PC-9 (cell line): ENCODE data around the gene MAML3. TPM values are rescaled to one million over a fixed set of nuclear protein-coding genes. Genes with fewer than 3 reads are reported as not detected.

ENCODE experiments used
- BruUV-seq: library from RNA; stranded (reverse); fragments of 400-500 nt; replicated peaks from 2 replicates; lab custom pipeline; 2021; lab: Mats Ljungman, UMichigan
- CTCF ChIA-PET: fragments of 300-600 bp; sonication (Branson Sonifier 250); formaldehyde crosslinking; loops from one replicate; lab custom pipeline; 2022; ENCODE audit warnings: antibody characterized with exemption; lab: Charles Lee
- POLR2A ChIA-PET: fragments of 300-600 bp; sonication (Branson Sonifier 250); formaldehyde crosslinking; loops from one replicate; lab custom pipeline; 2022; ENCODE audit warnings: antibody characterized with exemption; ENCODE audit not compliant: unreplicated experiment; lab: Charles Lee
- DNase-seq, 2 experiments: peaks; one replicate each; pipeline versions ENCODE4 v3.0.0 to v3.0.0-alpha.2; 2015 to 2022; ENCODE audit warnings: mixed read lengths in 1 of 2
- H2AFZ ChIP-seq: fragments of 200-600 bp; sonication (generic); 2 replicates; pipeline ENCODE4 v1.8.1; 2017; ENCODE audit warnings: antibody characterized with exemption
- H3F3A ChIP-seq: fragments of 200-600 bp; sonication (generic); 2 replicates; pipeline ENCODE4 v1.8.1; 2017; ENCODE audit warnings: antibody characterized with exemption, mild to moderate bottlenecking, low read depth; ENCODE audit not compliant: insufficient read depth
- H3K27ac ChIP-seq: fragments of 200-600 bp; sonication (generic); 2 replicates; pipeline ENCODE4 v1.6.1; 2016; ENCODE audit warnings: mixed run types
- H3K27me3 ChIP-seq: fragments of 200-600 bp; sonication (generic); 2 replicates; pipeline ENCODE4 v1.6.1; 2016; ENCODE audit warnings: low read depth, mixed run types; ENCODE audit not compliant: insufficient read depth
- H3K36me3 ChIP-seq: fragments of 200-600 bp; sonication (generic); 2 replicates; pipeline ENCODE4 v1.6.1; 2016; ENCODE audit warnings: low read depth, mixed run types
- H3K4me1 ChIP-seq: fragments of 200-600 bp; sonication (generic); replicated peaks from 2 replicates; pipeline ENCODE4 v1.6.1; 2016; ENCODE audit warnings: mixed run types; ENCODE audit not compliant: insufficient read depth
- H3K4me2 ChIP-seq: fragments of 200-600 bp; sonication (generic); 2 replicates; pipeline ENCODE4 v1.6.1; 2017; ENCODE audit warnings: mixed run types
- H3K4me3 ChIP-seq: fragments of 200-600 bp; sonication (generic); 2 replicates; pipeline ENCODE4 v1.6.1; 2016; ENCODE audit warnings: mixed run types
- H3K79me2 ChIP-seq: fragments of 200-600 bp; sonication (generic); 2 replicates; pipeline ENCODE4 v1.6.1; 2017; ENCODE audit warnings: low read depth, mixed run types
- H3K9me2 ChIP-seq: fragments of 200-600 bp; sonication (generic); 2 replicates; pipeline ENCODE4 v1.8.1; 2017; ENCODE audit warnings: mild to moderate bottlenecking; ENCODE audit not compliant: insufficient read depth
- H3K9me3 ChIP-seq: fragments of 200-600 bp; sonication (generic); 2 replicates; pipeline ENCODE4 v1.8.1; 2016; ENCODE audit warnings: low read depth; ENCODE audit not compliant: insufficient read depth
- H4K20me1 ChIP-seq: fragments of 200-600 bp; sonication (generic); 2 replicates; pipeline ENCODE4 v1.8.1; 2017; ENCODE audit not compliant: insufficient read depth
- CTCF ChIP-seq: fragments of 200-600 bp; sonication (generic); conservative IDR thresholded peaks from 2 replicates; pipeline ENCODE4 v1.6.1; 2017; ENCODE audit warnings: mixed run types, antibody characterized with exemption, mild to moderate bottlenecking, moderate library complexity
- EZH2 ChIP-seq: fragments of 200-600 bp; sonication (generic); IDR thresholded peaks from 2 replicates; pipeline ENCODE4 v1.8.0; 2017; ENCODE audit warnings: antibody characterized with exemption, low read depth
- intact Hi-C: fragments of 100-400 bp; cut with micrococcal nuclease; formaldehyde crosslinking; loops from one replicate; pipeline ENCODE4 v1.10.0; 2022; ENCODE audit not compliant: unreplicated experiment
- total RNA-seq: library from RNA; stranded (reverse); gene quantifications from 2 replicates; pipeline ENCODE4 v1.2.3, GENCODE V29; 2021

The MAML3 gene
- total RNA-seq, 1 experiment from 2014 or later: 15.2 TPM

GRCh38 chr4:139852612-139853269, 301.2 kb downstream of the MAML3 start:
- H4K20me1 ChIP-seq: no peaks in the 10 kb centered on the region; the same call in 1 of the 2 replicates
- H3K4me2 ChIP-seq: no peak overlapping the region
- no peak overlapping the region for H3K4me3 ChIP-seq
- no peak overlapping the region for H2AFZ ChIP-seq
- no peaks in the 10 kb centered on the region for H3F3A ChIP-seq
- H3K27ac ChIP-seq: no peak overlapping the region
- POLR2A ChIA-PET: no interaction called here
- no peak for DNase-seq
- no peaks in the 10 kb centered on the region for H3K79me2 ChIP-seq
- no peaks in the 10 kb centered on the region for H3K36me3 ChIP-seq
- no TSS peak for BruUV-seq
- no peak for TF ChIP-seq CTCF
- TF ChIP-seq EZH2: no peak
- no peaks in the 10 kb centered on the region for H3K9me3 ChIP-seq
- intact Hi-C loops: no loop called here
- no peaks in the 10 kb centered on the region for H3K27me3 ChIP-seq
- CTCF ChIA-PET: no interaction called here
- peaks cover 6% of the 10 kb centered on the region; the same call in 1 of the 2 replicates for H3K4me1 ChIP-seq
- H3K9me2 ChIP-seq: no peaks in the 10 kb centered on the region

- no peak overlapping the region for H3K4me2 ChIP-seq
- H3K36me3 ChIP-seq: no peaks in the 10 kb centered on the region
- peaks cover under 1% of the 10 kb centered on the region; the same call in 1 of the 2 replicates for H3K4me1 ChIP-seq
- H3K9me2 ChIP-seq: no peaks in the 10 kb centered on the region
- H3K27me3 ChIP-seq: no peaks in the 10 kb centered on the region
- no peaks in the 10 kb centered on the region for H3K9me3 ChIP-seq
- intact Hi-C loops: no loop called here
- H4K20me1 ChIP-seq: no peaks in the 10 kb centered on the region; the same call in 1 of the 2 replicates
- DNase-seq: no peak
- H3F3A ChIP-seq: no peaks in the 10 kb centered on the region
- TF ChIP-seq EZH2: no peak
- TF ChIP-seq CTCF: no peak
- no peaks in the 10 kb centered on the region for H3K79me2 ChIP-seq
- ChIA-PET CTCF (no interaction called here), POLR2A (no interaction called here)
- H2AFZ ChIP-seq: no peak overlapping the region
- no peak overlapping the region for H3K27ac ChIP-seq
- no peak overlapping the region for H3K4me3 ChIP-seq
- no TSS peak for BruUV-seq
Measured at GRCh38 chr4:139851639-139852038, 302.3 kb downstream of the MAML3 start.

GRCh38 chr4:139851133-139851532, 302.9 kb downstream of the MAML3 start:
- no peak overlapping the region for H3K4me2 ChIP-seq
- H3K9me3 ChIP-seq: no peaks in the 10 kb centered on the region
- H3K4me1 ChIP-seq: no peaks in the 10 kb centered on the region
- no peaks in the 10 kb centered on the region for H3K79me2 ChIP-seq
- H2AFZ ChIP-seq: no peak overlapping the region
- POLR2A ChIA-PET: no interaction called here
- no peak overlapping the region for H3K4me3 ChIP-seq
- H3K27ac ChIP-seq: no peak overlapping the region
- TF ChIP-seq CTCF: no peak
- TF ChIP-seq EZH2: no peak
- no TSS peak for BruUV-seq
- no peak for DNase-seq
- CTCF ChIA-PET: no interaction called here
- H3K27me3 ChIP-seq: no peaks in the 10 kb centered on the region
- H3K9me2 ChIP-seq: no peaks in the 10 kb centered on the region
- H4K20me1 ChIP-seq: no peaks in the 10 kb centered on the region
- no peaks in the 10 kb centered on the region for H3F3A ChIP-seq
- intact Hi-C loops: no loop called here
- no peaks in the 10 kb centered on the region for H3K36me3 ChIP-seq
